Neural crest cell (in vitro differentiated cells): Measurements from ENCODE around the gene CDCA3. TPM values are rescaled to one million over a fixed set of nuclear protein-coding genes. Genes with fewer than 3 reads are reported as not detected.

Experiments used
- DNase-seq: peaks from one replicate; pipeline ENCODE4 v3.0.0; 2021; ENCODE audit warnings: low read depth, mixed read lengths, low spot score
- H3K27ac Mint-ChIP-seq: one replicate; pipeline ENCODE4 v1.8.0; 2021; ENCODE audit warnings: mild to moderate bottlenecking, mixed read lengths; ENCODE audit not compliant: unreplicated experiment
- H3K27me3 Mint-ChIP-seq: 2 replicates; pipeline ENCODE4 v1.8.0; 2021; ENCODE audit warnings: low read depth, mild to moderate bottlenecking, mixed read lengths
- H3K36me3 Mint-ChIP-seq: 2 replicates; pipeline ENCODE4 v1.8.0; 2021; ENCODE audit warnings: low read depth, mild to moderate bottlenecking, mixed read lengths
- H3K4me1 Mint-ChIP-seq: 2 replicates; pipeline ENCODE4 v1.8.0; 2021; ENCODE audit warnings: mixed read lengths
- H3K4me3 Mint-ChIP-seq: one replicate; pipeline ENCODE4 v1.8.0; 2021; ENCODE audit warnings: mild to moderate bottlenecking, mixed read lengths
- H3K9me3 Mint-ChIP-seq: 2 replicates; pipeline ENCODE4 v1.8.0; 2021; ENCODE audit warnings: mixed read lengths
- total RNA-seq: library from RNA; stranded (reverse); gene quantifications from 2 replicates; pipeline ENCODE4 v1.2.1, GENCODE V29; 2021
- TF ChIP-seq, protein P1 (sequence below): fragments of 200-600 bp; sonication (generic); conservative IDR thresholded peaks from 2 replicates; pipeline ENCODE4 v1.5.0; 2021; ENCODE audit warnings: antibody characterized with exemption, mild to moderate bottlenecking

CDCA3 gene
- total RNA-seq, 1 donor from 2014 or later, result 71.7 TPM

DNA sequence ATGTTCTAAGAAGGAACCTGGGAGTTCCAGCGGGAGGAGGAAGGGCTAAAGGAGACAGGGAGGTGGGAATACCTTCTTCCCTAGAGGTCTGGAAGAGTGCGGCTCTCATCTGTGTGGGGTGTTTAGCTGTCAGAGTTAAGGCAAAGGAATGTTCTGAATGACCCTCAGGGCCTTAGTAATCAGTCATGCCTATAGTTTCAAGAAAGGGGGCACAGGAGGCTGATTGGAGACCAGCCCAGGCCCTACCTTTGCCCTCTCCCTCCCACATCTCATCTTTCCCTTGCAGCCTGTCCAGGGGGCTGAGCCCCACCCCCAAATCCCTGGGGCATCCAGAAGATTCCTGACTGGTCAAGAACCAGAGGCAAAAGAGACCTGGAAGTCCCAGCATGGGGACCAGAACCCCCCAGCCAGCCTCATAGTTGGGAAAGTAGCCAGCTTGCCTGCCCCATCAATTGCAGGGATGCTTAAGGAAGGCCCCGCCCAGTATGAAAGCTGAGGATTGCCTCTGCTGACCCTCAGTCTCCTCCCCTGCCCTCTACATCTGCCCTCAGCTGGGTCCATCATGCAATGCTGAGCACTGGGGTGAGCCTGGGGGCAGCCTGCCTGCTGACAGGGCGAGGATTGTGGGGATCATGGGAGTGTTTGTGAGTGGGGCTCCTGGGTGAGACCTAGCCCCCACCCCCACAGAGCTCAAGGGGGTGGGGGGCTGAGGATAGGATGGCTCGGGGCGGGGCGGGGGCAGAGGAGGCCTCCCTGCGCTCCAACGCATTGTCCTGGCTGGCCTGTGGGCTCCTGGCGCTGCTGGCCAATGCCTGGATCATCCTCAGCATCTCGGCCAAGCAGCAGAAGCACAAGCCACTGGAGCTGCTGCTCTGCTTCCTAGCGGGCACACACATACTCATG lies 27.7 kb downstream of the CDCA3 start:
- Mint-ChIP-seq H3K4me1 (peaks cover 73% of the 10 kb centered on the region), H3K4me3 (peak overlapping the region; percentile 79), H3K36me3 (peaks cover 5% of the 10 kb centered on the region), H3K27ac (no peak overlapping the region), H3K9me3 (no peaks in the 10 kb centered on the region), H3K27me3 (peaks cover 9% of the 10 kb centered on the region)
- no peak for DNase-seq
- TF ChIP-seq, protein P1, sequence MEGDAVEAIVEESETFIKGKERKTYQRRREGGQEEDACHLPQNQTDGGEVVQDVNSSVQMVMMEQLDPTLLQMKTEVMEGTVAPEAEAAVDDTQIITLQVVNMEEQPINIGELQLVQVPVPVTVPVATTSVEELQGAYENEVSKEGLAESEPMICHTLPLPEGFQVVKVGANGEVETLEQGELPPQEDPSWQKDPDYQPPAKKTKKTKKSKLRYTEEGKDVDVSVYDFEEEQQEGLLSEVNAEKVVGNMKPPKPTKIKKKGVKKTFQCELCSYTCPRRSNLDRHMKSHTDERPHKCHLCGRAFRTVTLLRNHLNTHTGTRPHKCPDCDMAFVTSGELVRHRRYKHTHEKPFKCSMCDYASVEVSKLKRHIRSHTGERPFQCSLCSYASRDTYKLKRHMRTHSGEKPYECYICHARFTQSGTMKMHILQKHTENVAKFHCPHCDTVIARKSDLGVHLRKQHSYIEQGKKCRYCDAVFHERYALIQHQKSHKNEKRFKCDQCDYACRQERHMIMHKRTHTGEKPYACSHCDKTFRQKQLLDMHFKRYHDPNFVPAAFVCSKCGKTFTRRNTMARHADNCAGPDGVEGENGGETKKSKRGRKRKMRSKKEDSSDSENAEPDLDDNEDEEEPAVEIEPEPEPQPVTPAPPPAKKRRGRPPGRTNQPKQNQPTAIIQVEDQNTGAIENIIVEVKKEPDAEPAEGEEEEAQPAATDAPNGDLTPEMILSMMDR, result no peak

DNA sequence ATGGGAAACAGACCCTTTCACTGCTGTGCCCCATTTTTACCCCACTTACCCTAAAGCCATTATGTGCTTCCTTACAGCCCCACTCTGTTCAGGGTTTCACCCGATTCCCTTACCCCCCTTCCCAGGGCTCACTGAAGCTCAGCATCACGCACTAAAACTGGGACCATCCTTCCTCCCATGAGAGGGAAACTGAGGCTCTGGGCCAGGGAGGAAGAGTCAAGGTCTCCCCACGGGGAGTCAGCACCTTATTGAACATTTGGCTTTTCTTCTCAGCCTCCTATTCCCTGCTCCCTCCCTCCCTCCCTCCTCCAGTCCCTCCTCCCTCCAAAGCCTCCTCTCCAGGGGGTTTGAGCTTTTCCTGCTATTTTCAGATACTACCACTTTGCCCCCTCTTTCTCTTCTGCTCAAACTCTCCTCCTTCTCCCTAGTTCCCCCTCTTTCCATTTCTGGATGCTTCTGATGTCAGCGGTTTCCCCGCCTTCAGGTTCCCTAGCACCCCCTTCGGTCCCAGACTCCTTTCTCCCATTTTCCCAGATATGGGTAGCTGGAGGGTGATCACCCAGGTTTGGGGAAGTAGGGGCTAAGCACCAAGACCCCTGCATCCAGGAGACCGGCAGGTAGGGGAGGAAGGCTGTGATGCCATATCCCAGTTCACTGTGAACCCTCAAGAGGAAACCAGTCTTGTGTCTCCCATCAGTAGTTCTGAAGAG lies 28.5 kb downstream of the CDCA3 start:
- Mint-ChIP-seq H3K27me3 (peaks cover 9% of the 10 kb centered on the region), H3K9me3 (no peaks in the 10 kb centered on the region), H3K4me1 (peaks cover 76% of the 10 kb centered on the region), H3K36me3 (peaks cover 6% of the 10 kb centered on the region), H3K27ac (no peak overlapping the region), H3K4me3 (peak overlapping the region; percentile 87)
- TF ChIP-seq, protein P1, result no peak
- DNase-seq, result no peak

DNA sequence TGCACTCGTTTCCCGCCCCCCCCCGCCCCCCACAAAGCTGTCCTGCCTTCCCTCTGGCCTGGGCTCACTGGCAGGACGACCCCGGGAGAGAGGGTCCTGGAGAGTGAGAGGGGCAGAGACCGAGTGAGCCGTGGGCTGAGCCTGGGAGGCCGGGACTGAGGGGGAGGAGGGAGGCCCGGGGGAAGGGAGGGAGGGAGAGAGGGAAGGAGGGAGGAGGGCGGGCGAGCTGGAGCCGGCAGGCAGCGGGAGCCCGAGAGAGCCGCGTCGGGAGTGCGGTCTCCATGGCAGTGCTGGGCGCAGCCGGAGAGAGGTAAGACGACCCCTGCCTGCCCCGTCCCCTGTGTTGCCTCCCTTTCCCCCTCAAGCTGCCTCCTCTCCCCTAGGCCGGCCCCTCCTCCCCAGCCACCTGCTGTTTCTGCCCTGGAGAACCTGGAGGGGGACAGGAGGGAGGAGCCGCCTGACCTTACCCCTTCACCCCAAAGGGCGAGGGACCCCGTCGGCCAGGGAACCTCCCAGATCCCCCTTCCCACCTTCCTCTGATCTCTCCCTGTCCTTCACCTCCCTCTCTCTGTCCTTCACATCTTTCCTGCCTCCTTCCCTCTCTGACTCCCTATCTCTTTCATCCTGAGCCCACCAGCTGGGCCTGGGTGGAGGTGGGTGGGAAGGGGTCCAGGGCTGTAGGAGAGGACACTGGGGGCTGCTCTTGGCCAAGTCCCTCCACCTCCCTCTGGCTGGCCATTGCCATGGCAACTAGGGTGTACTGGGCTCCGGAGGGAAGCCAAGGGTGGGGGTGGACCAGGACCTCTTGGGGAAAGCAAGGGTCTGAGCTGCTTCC lies 29.3 kb downstream of the CDCA3 start, which contains the start of gene GPR162:
Gene GPR162 (plus strand): TSS at position 231 of the 835 bp plus-strand sequence. CDS start 2,078 bp downstream, outside the sequence.
- Mint-ChIP-seq H3K27me3 (peaks cover 6% of the 10 kb centered on the region), H3K27ac (peak within 1 kb of the TSS; percentile 98), H3K36me3 (peaks cover 6% of the 10 kb centered on the region), H3K4me3 (peak within 1 kb of the TSS; percentile 87), H3K4me1 (peaks cover 73% of the 10 kb centered on the region), H3K9me3 (no peaks in the 10 kb centered on the region)
- TF ChIP-seq, protein P1, result no peak
- peak; percentile 68 for DNase-seq

DNA sequence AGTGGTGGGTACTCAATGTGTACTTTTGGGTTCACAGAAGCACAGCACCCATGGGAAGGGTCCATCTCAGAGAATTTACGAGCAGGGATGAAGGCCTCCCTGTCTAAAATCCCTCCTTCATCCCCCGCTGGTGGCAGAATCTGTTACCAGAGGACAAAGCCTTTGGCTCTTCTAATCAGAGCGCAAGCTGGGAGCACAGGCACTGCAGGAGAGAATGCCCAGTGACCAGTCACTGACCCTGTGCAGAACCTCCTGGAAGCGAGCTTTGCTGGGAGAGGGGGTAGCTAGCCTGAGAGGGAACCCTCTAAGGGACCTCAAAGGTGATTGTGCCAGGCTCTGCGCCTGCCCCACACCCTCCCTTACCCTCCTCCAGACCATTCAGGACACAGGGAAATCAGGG lies 30.9 kb downstream of the CDCA3 start:
- Mint-ChIP-seq H3K27me3 (peaks cover 2% of the 10 kb centered on the region), H3K27ac (peak overlapping the region; percentile 98), H3K9me3 (no peaks in the 10 kb centered on the region), H3K4me3 (peak overlapping the region; percentile 87), H3K4me1 (peaks cover 75% of the 10 kb centered on the region), H3K36me3 (peaks cover 6% of the 10 kb centered on the region)
- TF ChIP-seq, protein P1, result no peak
- no peak for DNase-seq
